ENCODE results near the gene ATP11A.

ATP11A gene

DNA sequence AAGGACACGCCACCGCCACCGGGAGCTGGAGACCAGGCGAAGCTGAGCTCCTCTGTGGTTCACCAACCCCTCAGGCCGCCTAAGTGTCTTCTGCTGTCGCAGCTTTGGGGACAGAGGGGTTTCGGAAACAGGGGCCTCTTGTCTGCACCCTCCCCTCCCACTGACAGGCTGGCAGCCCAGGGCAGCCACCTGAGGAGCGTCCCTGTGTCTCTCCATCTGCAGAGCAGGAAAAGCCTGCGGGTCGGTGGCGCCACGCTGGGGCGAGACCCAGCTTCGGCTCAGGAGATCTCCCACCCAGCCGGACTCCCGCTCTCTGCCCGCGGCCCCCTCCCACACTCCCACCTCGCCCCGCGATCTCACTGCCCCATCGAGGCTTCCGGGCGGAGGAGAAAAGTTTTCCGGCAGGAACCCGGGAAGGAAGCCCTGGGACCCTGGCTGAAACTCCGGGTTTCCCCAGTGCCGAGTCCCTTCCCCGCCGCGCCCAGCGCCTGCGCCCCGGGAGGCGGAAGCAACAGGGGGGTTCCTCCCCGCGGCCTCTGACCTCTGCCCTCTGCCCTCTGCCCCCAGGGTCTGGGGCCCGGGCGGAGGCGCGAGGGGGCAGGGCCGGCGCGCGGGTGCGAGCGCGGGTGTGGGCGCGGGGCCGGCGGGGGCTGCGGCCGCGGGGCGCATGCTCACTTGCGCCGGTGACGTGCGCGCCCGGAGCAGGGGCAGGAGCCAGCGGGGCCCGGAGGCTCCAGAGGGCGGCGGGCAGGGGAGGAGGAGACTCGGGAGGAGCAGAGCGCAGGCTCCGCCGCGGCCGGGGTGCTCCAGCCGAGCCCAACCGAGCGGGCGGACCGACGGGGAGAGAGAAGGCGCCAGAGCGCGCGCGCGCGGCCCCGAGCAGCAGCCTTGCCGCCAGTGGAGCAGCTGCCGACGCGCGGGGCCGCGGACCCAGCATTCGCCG, at the start of gene ATP11A:
ATP11A (plus strand) TSS at position 736 of the 943 bp plus-strand sequence. CDS start 379 bp downstream, outside the sequence.
- Histone ChIP-seq H3K36me3 (ENCODE audit: low read depth) (no peaks in the 10 kb centered on the region), H3K4me3 (ENCODE audit: severe bottlenecking) (peak within 1 kb of the TSS; percentile 98), H3K9me3 (ENCODE audit: severe bottlenecking) (no peaks in the 10 kb centered on the region), H3K4me1 (ENCODE audit: insufficient read depth, poor library complexity, severe bottlenecking) (peaks cover 11% of the 10 kb centered on the region), H3K27ac (ENCODE audit: poor library complexity, severe bottlenecking) (peak within 1 kb of the TSS; percentile 31), H3K27me3 (ENCODE audit: insufficient read depth, poor library complexity, severe bottlenecking) (no peaks in the 10 kb centered on the region)
- peak; percentile 85 for DNase-seq (ENCODE audit: low spot score)
- TF ChIP-seq, protein P1, sequence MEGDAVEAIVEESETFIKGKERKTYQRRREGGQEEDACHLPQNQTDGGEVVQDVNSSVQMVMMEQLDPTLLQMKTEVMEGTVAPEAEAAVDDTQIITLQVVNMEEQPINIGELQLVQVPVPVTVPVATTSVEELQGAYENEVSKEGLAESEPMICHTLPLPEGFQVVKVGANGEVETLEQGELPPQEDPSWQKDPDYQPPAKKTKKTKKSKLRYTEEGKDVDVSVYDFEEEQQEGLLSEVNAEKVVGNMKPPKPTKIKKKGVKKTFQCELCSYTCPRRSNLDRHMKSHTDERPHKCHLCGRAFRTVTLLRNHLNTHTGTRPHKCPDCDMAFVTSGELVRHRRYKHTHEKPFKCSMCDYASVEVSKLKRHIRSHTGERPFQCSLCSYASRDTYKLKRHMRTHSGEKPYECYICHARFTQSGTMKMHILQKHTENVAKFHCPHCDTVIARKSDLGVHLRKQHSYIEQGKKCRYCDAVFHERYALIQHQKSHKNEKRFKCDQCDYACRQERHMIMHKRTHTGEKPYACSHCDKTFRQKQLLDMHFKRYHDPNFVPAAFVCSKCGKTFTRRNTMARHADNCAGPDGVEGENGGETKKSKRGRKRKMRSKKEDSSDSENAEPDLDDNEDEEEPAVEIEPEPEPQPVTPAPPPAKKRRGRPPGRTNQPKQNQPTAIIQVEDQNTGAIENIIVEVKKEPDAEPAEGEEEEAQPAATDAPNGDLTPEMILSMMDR (IDR thresholded peaks at IDR 0.05; ENCODE audit: poor library complexity, severe bottlenecking): no peak
- ATAC-seq (ENCODE audit: low read depth): peak; percentile 88

DNA sequence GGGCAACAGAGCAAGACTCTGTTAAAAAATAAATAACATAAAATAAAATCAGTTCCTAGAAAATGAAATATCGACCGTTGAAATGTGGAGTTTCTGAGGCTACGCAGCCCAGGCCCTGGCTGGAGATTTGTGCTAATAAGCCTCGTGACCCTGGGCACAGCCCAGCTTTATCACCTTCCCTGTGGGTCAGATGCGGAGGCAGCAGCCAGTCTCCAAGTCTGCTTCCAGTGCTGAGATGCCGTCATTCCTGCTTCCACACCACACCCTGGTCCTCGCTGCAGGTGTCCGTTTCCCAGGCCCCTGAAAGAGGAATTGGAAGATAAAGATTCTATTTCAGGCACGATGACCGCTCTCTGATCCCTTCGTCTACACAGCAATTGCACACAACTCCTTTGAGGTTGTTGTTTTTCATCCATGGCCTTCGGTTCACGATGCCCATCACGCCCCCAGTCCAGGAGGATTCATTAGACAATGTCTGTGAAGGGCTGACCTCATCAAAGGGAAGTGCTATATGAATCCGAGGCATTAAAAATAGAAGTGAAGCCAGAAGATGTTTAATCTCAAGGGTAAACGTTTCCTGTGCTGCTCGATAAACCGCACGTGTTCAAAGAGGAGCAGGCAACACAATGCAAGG, 48.3 kb upstream of the ATP11A start:
- Histone ChIP-seq H3K9me3 (ENCODE audit: severe bottlenecking) (no peaks in the 10 kb centered on the region), H3K4me3 (ENCODE audit: severe bottlenecking) (no peak overlapping the region), H3K27me3 (ENCODE audit: insufficient read depth, poor library complexity, severe bottlenecking) (peaks cover 17% of the 10 kb centered on the region), H3K27ac (ENCODE audit: poor library complexity, severe bottlenecking) (no peak overlapping the region), H3K4me1 (ENCODE audit: insufficient read depth, poor library complexity, severe bottlenecking) (no peaks in the 10 kb centered on the region), H3K36me3 (ENCODE audit: low read depth) (no peaks in the 10 kb centered on the region)
- ATAC-seq (ENCODE audit: low read depth) (no peak), DNase-seq (ENCODE audit: low spot score) (no peak)
- TF ChIP-seq, protein P1 (IDR thresholded peaks at IDR 0.05; ENCODE audit: poor library complexity, severe bottlenecking): no peak

DNA sequence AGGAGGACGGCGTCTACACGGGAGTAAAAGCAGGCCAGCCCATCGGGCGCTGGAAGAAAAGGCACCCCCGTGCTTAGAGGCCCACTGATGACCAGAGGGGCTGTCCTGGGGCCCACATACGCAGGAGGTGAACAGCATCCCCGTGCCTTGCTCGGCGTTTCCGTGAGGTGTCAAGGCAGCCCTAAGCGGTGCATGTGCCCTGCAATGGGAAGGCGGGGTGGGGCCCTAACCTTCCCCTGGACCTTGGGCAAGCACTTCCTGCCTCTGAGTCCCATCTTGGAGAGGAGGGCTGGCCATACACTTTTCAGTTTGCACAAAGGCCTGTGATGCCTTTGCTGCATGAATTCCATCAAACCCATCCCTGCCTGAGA, 47.8 kb upstream of the ATP11A start:
- no peaks in the 10 kb centered on the region for H3K9me3 ChIP-seq (ENCODE audit: severe bottlenecking)
- no peaks in the 10 kb centered on the region for H3K4me1 ChIP-seq (ENCODE audit: insufficient read depth, poor library complexity, severe bottlenecking)
- no peak for DNase-seq (ENCODE audit: low spot score)
- no peaks in the 10 kb centered on the region for H3K36me3 ChIP-seq (ENCODE audit: low read depth)
- no peak for ATAC-seq (ENCODE audit: low read depth)
- no peak overlapping the region for H3K27ac ChIP-seq (ENCODE audit: poor library complexity, severe bottlenecking)
- H3K4me3 ChIP-seq (ENCODE audit: severe bottlenecking): no peak overlapping the region
- TF ChIP-seq, protein P1 (IDR thresholded peaks at IDR 0.05; ENCODE audit: poor library complexity, severe bottlenecking): no peak
- peaks cover 13% of the 10 kb centered on the region for H3K27me3 ChIP-seq (ENCODE audit: insufficient read depth, poor library complexity, severe bottlenecking)

DNA sequence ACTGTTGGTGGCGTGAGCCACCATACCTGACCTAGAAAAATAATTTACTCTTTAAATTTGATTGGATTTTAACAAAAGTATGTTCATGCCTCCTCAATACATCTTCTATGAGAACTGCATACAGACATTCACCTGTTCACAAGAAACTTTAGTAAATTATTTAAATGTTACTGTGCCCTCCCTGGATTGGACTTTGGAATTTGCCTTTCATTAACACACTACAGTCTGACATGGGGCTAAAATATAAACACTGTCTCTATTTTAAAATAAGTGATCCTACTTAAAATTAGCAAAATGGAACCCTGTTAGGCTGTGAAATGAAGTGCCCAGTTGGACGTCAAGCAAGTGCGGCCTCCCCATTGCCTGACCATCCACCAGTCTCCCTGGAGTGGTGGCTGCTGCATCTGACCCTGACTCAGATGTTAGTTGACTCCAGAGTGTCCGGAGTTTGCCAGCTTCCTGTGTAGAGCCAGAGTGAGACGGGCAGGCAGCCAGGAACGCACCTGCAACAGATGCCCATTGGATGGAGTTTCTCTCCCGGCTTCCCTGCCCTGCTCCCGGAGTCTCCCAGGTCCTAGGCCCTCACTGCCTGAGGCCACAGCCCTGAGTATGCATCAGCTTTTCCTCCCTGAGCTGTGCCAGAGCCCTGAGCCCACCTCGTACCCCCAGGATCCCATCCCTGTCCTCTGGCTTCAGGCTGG, 45.9 kb upstream of the ATP11A start:
- H3K4me3 ChIP-seq (ENCODE audit: severe bottlenecking): no peak overlapping the region
- TF ChIP-seq, protein P1 (IDR thresholded peaks at IDR 0.05; ENCODE audit: poor library complexity, severe bottlenecking): no peak
- DNase-seq (ENCODE audit: low spot score): no peak
- peaks cover 6% of the 10 kb centered on the region for H3K27me3 ChIP-seq (ENCODE audit: insufficient read depth, poor library complexity, severe bottlenecking)
- no peak for ATAC-seq (ENCODE audit: low read depth)
- no peak overlapping the region for H3K27ac ChIP-seq (ENCODE audit: poor library complexity, severe bottlenecking)
- no peaks in the 10 kb centered on the region for H3K9me3 ChIP-seq (ENCODE audit: severe bottlenecking)
- H3K4me1 ChIP-seq (ENCODE audit: insufficient read depth, poor library complexity, severe bottlenecking): no peaks in the 10 kb centered on the region
- no peaks in the 10 kb centered on the region for H3K36me3 ChIP-seq (ENCODE audit: low read depth)

All from RWPE2 (cell line).